H1 (cell line): ENCODE results near the gene SLC12A7.

Experiments
- BACH1 ChIP-seq: IDR thresholded peaks from 2 replicates; pipeline ENCODE4 v1.6.1; 2012; ENCODE audit warnings: low read length, improper control_type of control experiment
- BRCA1 ChIP-seq: IDR thresholded peaks from 2 replicates; pipeline ENCODE4 v1.6.1; 2012; ENCODE audit warnings: low read depth, low read length, improper control_type of control experiment
- CTCF ChIP-seq, 3 experiments: IDR thresholded peaks; 1 replicate in 2 of 3; 2 replicates in 1 of 3; pipeline versions ENCODE4 v1.5.1 to v1.6.1; 2011; ENCODE audit warnings: low read length in 3 of 3, mild to moderate bottlenecking in 3 of 3, inconsistent platforms in 2 of 3, low read depth in 1 of 3, moderate library complexity in 1 of 3; ENCODE audit not compliant: insufficient read depth in 1 of 3; ENCODE audit errors: control extremely low read depth in 1 of 3
- EP300 ChIP-seq, 2 experiments: IDR thresholded peaks; 1 replicate in 1 of 2; 2 replicates in 1 of 2; pipeline ENCODE4 v1.6.1; 2011 to 2012; ENCODE audit warnings: low read depth in 2 of 2, low read length in 2 of 2, mild to moderate bottlenecking in 2 of 2, borderline replicate concordance in 1 of 2, inconsistent platforms in 1 of 2, moderate library complexity in 1 of 2
- FOSL1 ChIP-seq: IDR thresholded peaks from 2 replicates; pipeline ENCODE4 v1.6.1; 2011; ENCODE audit warnings: mild to moderate bottlenecking, low read depth, low read length, moderate library complexity; ENCODE audit not compliant: insufficient read depth
- JUN ChIP-seq: IDR thresholded peaks from 2 replicates; pipeline ENCODE4 v1.6.1; 2011; ENCODE audit warnings: low read depth, mild to moderate bottlenecking, improper control_type of control experiment, low read length
- POLR2A ChIP-seq, 2 experiments: IDR thresholded peaks; 1 replicate in 1 of 2; 2 replicates in 1 of 2; pipeline ENCODE4 v1.6.1; 2011; ENCODE audit warnings: low read depth in 2 of 2, low read length in 2 of 2, mild to moderate bottlenecking in 2 of 2; ENCODE audit errors: control extremely low read depth in 1 of 2
- POLR2AphosphoS5 ChIP-seq: IDR thresholded peaks from 2 replicates; pipeline ENCODE4 v1.6.1; 2011; ENCODE audit warnings: low read depth, low read length
- RXRA ChIP-seq: IDR thresholded peaks from 2 replicates; pipeline ENCODE4 v1.6.1; 2011; ENCODE audit warnings: low read depth, mild to moderate bottlenecking, low read length, moderate library complexity; ENCODE audit not compliant: insufficient read depth

- TF ChIP-seq POLR2A (IDR thresholded peaks at IDR 0.05; ENCODE audit: control extremely low read depth in 1 of 2, low read depth in 2 of 2, low read length in 2 of 2) (no peak), CTCF (IDR thresholded peaks at IDR 0.05; ENCODE audit: control extremely low read depth in 1 of 3, insufficient read depth in 1 of 3, low read depth in 1 of 3, low read length in 3 of 3) (no peak), POLR2AphosphoS5 (no peak), BRCA1 (no peak), JUN (no peak), RXRA (no peak), BACH1 (no peak), EP300 (IDR thresholded peaks at IDR 0.05; ENCODE audit: borderline replicate concordance in 1 of 2, low read depth in 2 of 2, low read length in 2 of 2) (no peak), FOSL1 (no peak)
These were observed 21.8 kb upstream of the SLC12A7 start for GRCh38 chr5:1133510-1134201.
